ENCODE results near the gene APBB2.
"Not testable (repeated sequence)": the region's sequence is repeated elsewhere in the genome, so short reads cannot be mapped to it uniquely, and the experiment has no call there.

The APBB2 gene

GRCh38 chr4:41066049-41066448, 148.3 kb downstream of the APBB2 start:
- DNase-seq: no peak
- Histone ChIP-seq H3K4me3 (ENCODE audit: low read depth, low read length) (no peak overlapping the region), H3K27ac (no peak overlapping the region), H3K9me3 (ENCODE audit: severe bottlenecking) (no peaks in the 10 kb centered on the region), H3K27me3 (ENCODE audit: insufficient read depth, low read depth, severe bottlenecking) (no peaks in the 10 kb centered on the region), H3K36me3 (no peaks in the 10 kb centered on the region)
- TF ChIP-seq CTCF (IDR thresholded peaks at IDR 0.05; ENCODE audit: low read depth, low read length): no peak

GRCh38 chr4:41065434-41066006, 148.8 kb downstream of the APBB2 start:
- H3K4me3 ChIP-seq (ENCODE audit: low read depth, low read length): no peak overlapping the region
- no peaks in the 10 kb centered on the region for H3K27me3 ChIP-seq (ENCODE audit: insufficient read depth, low read depth, severe bottlenecking)
- no peaks in the 10 kb centered on the region for H3K36me3 ChIP-seq
- DNase-seq: no peak
- no peaks in the 10 kb centered on the region for H3K9me3 ChIP-seq (ENCODE audit: severe bottlenecking)
- TF ChIP-seq CTCF (IDR thresholded peaks at IDR 0.05; ENCODE audit: low read depth, low read length): no peak
- no peak overlapping the region for H3K27ac ChIP-seq

- no peaks in the 10 kb centered on the region for H3K9me3 ChIP-seq (ENCODE audit: severe bottlenecking)
- DNase-seq: no peak
- H3K27ac ChIP-seq: no peak overlapping the region
Measured at GRCh38 chr4:41064953-41065352, 149.4 kb downstream of the APBB2 start.

GRCh38 chr4:41061482-41062185, 152.7 kb downstream of the APBB2 start:
- Histone ChIP-seq H3K27ac (no peak overlapping the region), H3K9me3 (ENCODE audit: severe bottlenecking) (no peaks in the 10 kb centered on the region), H3K4me3 (ENCODE audit: low read depth, low read length) (no peak overlapping the region), H3K36me3 (no peaks in the 10 kb centered on the region), H3K27me3 (ENCODE audit: insufficient read depth, low read depth, severe bottlenecking) (no peaks in the 10 kb centered on the region)
- DNase-seq: no peak
- no peak for TF ChIP-seq CTCF (IDR thresholded peaks at IDR 0.05; ENCODE audit: low read depth, low read length)

More at GRCh38 chr4:41064953-41065352, 149.4 kb downstream of the APBB2 start:
- no peak for TF ChIP-seq CTCF (IDR thresholded peaks at IDR 0.05; ENCODE audit: low read depth, low read length)
- Histone ChIP-seq H3K36me3 (no peaks in the 10 kb centered on the region), H3K27me3 (ENCODE audit: insufficient read depth, low read depth, severe bottlenecking) (no peaks in the 10 kb centered on the region), H3K4me3 (ENCODE audit: low read depth, low read length) (no peak overlapping the region)

GRCh38 chr4:41060352-41061334, 153.7 kb downstream of the APBB2 start:
- Histone ChIP-seq H3K4me3 (ENCODE audit: low read depth, low read length) (no peak overlapping the region), H3K36me3 (no peaks in the 10 kb centered on the region), H3K27me3 (ENCODE audit: insufficient read depth, low read depth, severe bottlenecking) (no peaks in the 10 kb centered on the region), H3K9me3 (ENCODE audit: severe bottlenecking) (no peaks in the 10 kb centered on the region), H3K27ac (no peak overlapping the region)
- TF ChIP-seq CTCF (IDR thresholded peaks at IDR 0.05; ENCODE audit: low read depth, low read length): no peak
- no peak for DNase-seq

- not testable (repeated sequence) for H3K4me3 ChIP-seq (ENCODE audit: low read depth, low read length); H3K9me3 ChIP-seq (ENCODE audit: severe bottlenecking); H3K36me3 ChIP-seq; H3K27ac ChIP-seq; H3K27me3 ChIP-seq (ENCODE audit: insufficient read depth, low read depth, severe bottlenecking); DNase-seq
Measured at GRCh38 chr4:41059411-41059810, 154.9 kb downstream of the APBB2 start.

All from WERI-Rb-1 (cell line).